Fibroblast of lung (primary cell): Measurements from ENCODE around the gene HPDL. TPM values are rescaled to one million over a fixed set of nuclear protein-coding genes. Genes with fewer than 3 reads are reported as not detected.

Experiments
- DNase-seq, 2 donors: peaks; one replicate each; pipeline versions ENCODE4 v3.0.0 to v3.0.0-alpha.2; 2010; ENCODE audit warnings: low read depth in 2 of 2
- H2AFZ ChIP-seq: 2 replicates; pipeline ENCODE4 v1.5.1; 2012; ENCODE audit warnings: low read length, control low read depth, inconsistent platforms
- H3K27ac ChIP-seq: 2 replicates; pipeline ENCODE4 v1.5.1; 2011; ENCODE audit warnings: low read length, control low read depth; ENCODE audit not compliant: insufficient read depth
- H3K27me3 ChIP-seq: 2 replicates; pipeline ENCODE4 v1.5.1; 2011; ENCODE audit warnings: mild to moderate bottlenecking, low read length; ENCODE audit not compliant: control insufficient read depth, insufficient read depth
- H3K36me3 ChIP-seq: 2 replicates; pipeline ENCODE4 v1.5.1; 2011; ENCODE audit warnings: low read length; ENCODE audit not compliant: control insufficient read depth, insufficient read depth
- H3K4me1 ChIP-seq: 2 replicates; pipeline ENCODE4 v1.5.1; 2011; ENCODE audit warnings: low read length; ENCODE audit not compliant: control insufficient read depth, insufficient read depth; ENCODE audit errors: extremely low read depth
- H3K4me2 ChIP-seq: 2 replicates; pipeline ENCODE4 v1.5.1; 2011; ENCODE audit warnings: low read length, control low read depth; ENCODE audit not compliant: insufficient read depth; ENCODE audit errors: extremely low read depth
- H3K4me3 ChIP-seq, 4 experiments: fragments of 200-600 bp in 1 of 4; sonication (generic) in 1 of 4; replicated peaks in 1 of 4; 2 replicates each; pipeline ENCODE4 v1.5.1; 2011 to 2016; ENCODE audit warnings: low read length in 4 of 4, low read depth in 3 of 4, mild to moderate bottlenecking in 3 of 4, control low read depth in 2 of 4, inconsistent platforms in 1 of 4, mixed read lengths in 1 of 4; ENCODE audit not compliant: insufficient read depth in 1 of 4; ENCODE audit errors: control extremely low read depth in 1 of 4
- H3K79me2 ChIP-seq: 2 replicates; pipeline ENCODE4 v1.5.1; 2012; ENCODE audit warnings: mild to moderate bottlenecking, low read length, inconsistent platforms; ENCODE audit not compliant: control insufficient read depth, insufficient read depth
- H3K9ac ChIP-seq: 2 replicates; pipeline ENCODE4 v1.5.1; 2011; ENCODE audit warnings: mild to moderate bottlenecking, low read length, control low read depth; ENCODE audit not compliant: insufficient read depth
- H3K9me3 ChIP-seq: 2 replicates; pipeline ENCODE4 v1.5.1; 2012; ENCODE audit warnings: low read depth, low read length; ENCODE audit not compliant: control insufficient read depth, insufficient read depth
- H4K20me1 ChIP-seq: 2 replicates; pipeline ENCODE4 v1.5.1; 2011; ENCODE audit warnings: low read length; ENCODE audit not compliant: control insufficient read depth, insufficient read depth; ENCODE audit errors: extremely low read depth
- EZH2 ChIP-seq: IDR thresholded peaks from 2 replicates; pipeline ENCODE4 v1.5.1; 2012; ENCODE audit warnings: low read length, control low read depth, mild to moderate bottlenecking; ENCODE audit errors: missing control alignments
- polyA plus RNA-seq, 2 donors: library from polyadenylated mRNA; depleted of rRNA in 1 of 2; stranded (reverse) in 1 of 2; unstranded in 1 of 2; fragments of >200 nt; gene quantifications; 2 replicates each; pipeline ENCODE4 v1.2.1, GENCODE V29; 2011 to 2012; ENCODE audit warnings: missing spikeins in 1 of 2
- total RNA-seq: library from RNA; depleted of rRNA; stranded (reverse); fragments of >200 nt; gene quantifications from 2 replicates; pipeline ENCODE4 v1.2.1, GENCODE V29; 2014
- TF ChIP-seq, protein P1 (sequence below), 2 donors: IDR thresholded peaks in 1 of 2; conservative IDR thresholded peaks in 1 of 2; 1 replicate in 1 of 2; 2 replicates in 1 of 2; pipeline ENCODE4 v1.5.1; 2011 to 2012; ENCODE audit warnings: low read length in 2 of 2, control low read depth in 1 of 2, inconsistent platforms in 1 of 2, low read depth in 1 of 2, mild to moderate bottlenecking in 1 of 2

The HPDL gene
- total and polyA plus RNA-seq, 2 donors (not counting 1 experiment from before 2014, with no cell fraction given), result 0.17 TPM

DNA sequence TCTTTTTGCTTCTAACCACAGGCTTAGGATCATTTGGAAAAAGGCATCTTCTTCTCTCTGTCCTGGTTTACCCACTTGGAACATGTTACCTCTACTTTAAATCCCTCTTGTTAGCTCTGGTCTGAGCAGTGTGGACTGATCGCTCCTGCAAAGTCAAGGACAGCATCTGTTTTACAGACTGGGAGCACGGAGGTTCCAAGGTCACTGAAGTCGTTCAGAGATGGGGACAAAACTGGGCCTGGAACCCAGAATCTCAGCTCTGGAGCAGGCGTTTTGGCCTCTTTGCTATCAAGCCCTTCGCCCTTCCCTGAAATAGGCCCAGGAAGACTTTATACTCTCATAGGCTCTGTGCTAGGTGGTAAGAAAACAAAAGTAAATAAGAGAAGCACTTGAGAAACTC is 24.8 kb downstream of the HPDL start:
- Histone ChIP-seq H3K27me3 (no peaks in the 10 kb centered on the region), H3K4me2 (no peak overlapping the region), H4K20me1 (no peaks in the 10 kb centered on the region), H3K9me3 (no peaks in the 10 kb centered on the region), H3K79me2 (no peaks in the 10 kb centered on the region), H3K36me3 (no peaks in the 10 kb centered on the region), H3K27ac (no peak overlapping the region), H3K4me1 (peaks cover 6% of the 10 kb centered on the region), H2AFZ (no peak overlapping the region), H3K9ac (no peak overlapping the region), H3K4me3 (no peak overlapping the region)
- DNase-seq, result no peak
- no peak for TF ChIP-seq EZH2
- TF ChIP-seq, protein P1, sequence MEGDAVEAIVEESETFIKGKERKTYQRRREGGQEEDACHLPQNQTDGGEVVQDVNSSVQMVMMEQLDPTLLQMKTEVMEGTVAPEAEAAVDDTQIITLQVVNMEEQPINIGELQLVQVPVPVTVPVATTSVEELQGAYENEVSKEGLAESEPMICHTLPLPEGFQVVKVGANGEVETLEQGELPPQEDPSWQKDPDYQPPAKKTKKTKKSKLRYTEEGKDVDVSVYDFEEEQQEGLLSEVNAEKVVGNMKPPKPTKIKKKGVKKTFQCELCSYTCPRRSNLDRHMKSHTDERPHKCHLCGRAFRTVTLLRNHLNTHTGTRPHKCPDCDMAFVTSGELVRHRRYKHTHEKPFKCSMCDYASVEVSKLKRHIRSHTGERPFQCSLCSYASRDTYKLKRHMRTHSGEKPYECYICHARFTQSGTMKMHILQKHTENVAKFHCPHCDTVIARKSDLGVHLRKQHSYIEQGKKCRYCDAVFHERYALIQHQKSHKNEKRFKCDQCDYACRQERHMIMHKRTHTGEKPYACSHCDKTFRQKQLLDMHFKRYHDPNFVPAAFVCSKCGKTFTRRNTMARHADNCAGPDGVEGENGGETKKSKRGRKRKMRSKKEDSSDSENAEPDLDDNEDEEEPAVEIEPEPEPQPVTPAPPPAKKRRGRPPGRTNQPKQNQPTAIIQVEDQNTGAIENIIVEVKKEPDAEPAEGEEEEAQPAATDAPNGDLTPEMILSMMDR (conservative IDR thresholded peaks at IDR 0.05 in 1 of 2, IDR thresholded peaks at IDR 0.05 in 1 of 2; ENCODE audit: low read depth in 1 of 2, low read length in 2 of 2), result no peak

DNA sequence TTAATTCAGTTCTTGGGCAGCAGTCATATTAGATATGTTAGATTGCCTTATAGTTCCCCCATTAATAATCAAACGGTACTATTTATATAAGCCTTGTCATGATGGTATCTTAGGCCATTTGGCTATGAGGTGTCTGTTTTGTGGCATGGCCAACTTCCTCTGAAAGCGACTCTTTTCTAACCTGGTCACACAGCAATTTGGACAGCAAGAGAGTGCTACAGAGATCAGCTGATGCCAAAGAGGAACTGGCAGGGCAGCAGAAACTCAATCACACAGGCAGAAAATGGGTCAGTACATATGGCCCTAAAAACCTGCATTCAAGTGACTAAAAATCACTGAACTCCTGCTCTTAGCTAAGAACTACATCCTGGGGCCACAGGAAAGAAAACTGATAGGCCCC is 27.0 kb downstream of the HPDL start:
- Histone ChIP-seq H3K4me2 (no peak overlapping the region), H3K27me3 (no peaks in the 10 kb centered on the region), H3K27ac (no peak overlapping the region), H2AFZ (no peak overlapping the region), H3K9ac (no peak overlapping the region), H3K36me3 (no peaks in the 10 kb centered on the region), H3K9me3 (no peaks in the 10 kb centered on the region), H4K20me1 (no peaks in the 10 kb centered on the region), H3K79me2 (no peaks in the 10 kb centered on the region), H3K4me1 (no peaks in the 10 kb centered on the region), H3K4me3 (no peak overlapping the region)
- DNase-seq, result no peak
- TF ChIP-seq, protein P1 (conservative IDR thresholded peaks at IDR 0.05 in 1 of 2, IDR thresholded peaks at IDR 0.05 in 1 of 2; ENCODE audit: low read depth in 1 of 2, low read length in 2 of 2), result no peak
- TF ChIP-seq EZH2, result no peak

DNA sequence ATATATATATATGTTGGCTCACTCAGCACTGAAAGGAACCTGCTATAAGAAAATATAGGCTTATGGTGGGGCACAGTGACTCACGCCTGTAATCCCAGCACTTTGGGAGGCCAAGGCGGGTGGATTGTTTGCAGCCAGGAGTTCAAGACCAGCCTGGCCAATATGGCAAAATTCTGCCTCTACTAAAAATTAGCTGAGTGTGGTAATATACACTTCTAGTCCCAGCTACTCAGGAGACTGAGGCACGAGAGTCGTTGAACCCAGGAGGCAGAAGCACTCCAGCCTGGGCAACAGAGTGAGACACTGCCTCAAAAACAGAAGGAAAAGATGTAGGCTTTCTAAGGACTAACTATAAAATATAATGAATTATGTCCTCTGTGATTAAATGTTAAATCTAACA is 28.1 kb downstream of the HPDL start:
- Histone ChIP-seq H3K27ac (no peak overlapping the region), H4K20me1 (no peaks in the 10 kb centered on the region), H3K4me3 (no peak overlapping the region), H3K36me3 (no peaks in the 10 kb centered on the region), H3K79me2 (no peaks in the 10 kb centered on the region), H3K9me3 (no peaks in the 10 kb centered on the region), H3K27me3 (no peaks in the 10 kb centered on the region), H3K4me2 (no peak overlapping the region), H2AFZ (no peak overlapping the region), H3K4me1 (no peaks in the 10 kb centered on the region), H3K9ac (no peak overlapping the region)
- TF ChIP-seq EZH2, result no peak
- TF ChIP-seq, protein P1 (conservative IDR thresholded peaks at IDR 0.05 in 1 of 2, IDR thresholded peaks at IDR 0.05 in 1 of 2; ENCODE audit: low read depth in 1 of 2, low read length in 2 of 2), result no peak
- DNase-seq, result no peak
